Glutamatergic neuron (in vitro differentiated cells): ENCODE results near the gene SRP9. TPM values are rescaled to one million over a fixed set of nuclear protein-coding genes. Genes with fewer than 3 reads are reported as not detected.
"Not testable (repeated sequence)": the region's sequence is repeated elsewhere in the genome, so short reads cannot be mapped to it uniquely, and the experiment has no call there.

Experiments used
- DNase-seq: peaks from one replicate; pipeline ENCODE4 v3.0.0; 2022
- H3K27ac Mint-ChIP-seq: one replicate; pipeline ENCODE4 v1.8.0; 2020; ENCODE audit warnings: mild to moderate bottlenecking, mixed read lengths, inconsistent platforms; ENCODE audit not compliant: unreplicated experiment
- H3K27me3 Mint-ChIP-seq: one replicate; pipeline ENCODE4 v1.8.0; 2020; ENCODE audit warnings: mild to moderate bottlenecking, moderate library complexity, mixed read lengths, inconsistent platforms; ENCODE audit not compliant: unreplicated experiment
- H3K36me3 Mint-ChIP-seq: one replicate; pipeline ENCODE4 v1.8.0; 2020; ENCODE audit warnings: mild to moderate bottlenecking, mixed read lengths, inconsistent platforms; ENCODE audit not compliant: unreplicated experiment
- H3K4me1 Mint-ChIP-seq: one replicate; pipeline ENCODE4 v1.8.0; 2020; ENCODE audit warnings: mild to moderate bottlenecking, low read depth, mixed read lengths, inconsistent platforms; ENCODE audit not compliant: unreplicated experiment
- H3K4me3 Mint-ChIP-seq: one replicate; pipeline ENCODE4 v1.8.0; 2020; ENCODE audit warnings: mild to moderate bottlenecking, mixed read lengths, inconsistent platforms; ENCODE audit not compliant: unreplicated experiment
- H3K9me3 Mint-ChIP-seq: one replicate; pipeline ENCODE4 v1.8.0; 2020; ENCODE audit warnings: mild to moderate bottlenecking, moderate library complexity, mixed read lengths, inconsistent platforms; ENCODE audit not compliant: unreplicated experiment
- CTCF ChIP-seq: fragments of 200-600 bp; sonication (generic); IDR thresholded peaks from one replicate; pipeline ENCODE4 v1.5.0; 2021; ENCODE audit not compliant: partially characterized antibody, unreplicated experiment
- total RNA-seq: library from RNA; stranded (reverse); fragmentation: NEBNext Ultra II Directional; extraction: Animal tissue kit (Norgen Biotek cat#: 25700); gene quantifications from one replicate; pipeline ENCODE4 v1.2.1, GENCODE V29; 2021; ENCODE audit not compliant: unreplicated experiment

The SRP9 gene
- total RNA-seq, 1 donor from 2014 or later, result 364 TPM

- Mint-ChIP-seq H3K27ac (no peak overlapping the region), H3K36me3 (peaks cover 4% of the 10 kb centered on the region), H3K27me3 (peaks cover 4% of the 10 kb centered on the region), H3K9me3 (no peaks in the 10 kb centered on the region), H3K4me1 (peaks cover 15% of the 10 kb centered on the region), H3K4me3 (no peak overlapping the region)
- DNase-seq, result no peak
- no peak for TF ChIP-seq CTCF
Observed at GRCh38 chr1:225830841-225831240, 53.2 kb downstream of the SRP9 start.

GRCh38 chr1:225834417-225835329 is 57.0 kb downstream of the SRP9 start:
- no peak for TF ChIP-seq CTCF
- H3K4me3 Mint-ChIP-seq, result no peak overlapping the region
- no peak for DNase-seq
- peaks cover 2% of the 10 kb centered on the region for H3K27me3 Mint-ChIP-seq
- H3K4me1 Mint-ChIP-seq, result no peaks in the 10 kb centered on the region
- no peaks in the 10 kb centered on the region for H3K9me3 Mint-ChIP-seq
- no peak overlapping the region for H3K27ac Mint-ChIP-seq
- H3K36me3 Mint-ChIP-seq, result peaks cover 4% of the 10 kb centered on the region

GRCh38 chr1:225835856-225836255 is 58.2 kb downstream of the SRP9 start:
- no peak for TF ChIP-seq CTCF
- Mint-ChIP-seq H3K36me3 (peaks cover 4% of the 10 kb centered on the region), H3K27ac (no peak overlapping the region), H3K9me3 (no peaks in the 10 kb centered on the region), H3K4me3 (no peak overlapping the region), H3K27me3 (peaks cover 2% of the 10 kb centered on the region), H3K4me1 (no peaks in the 10 kb centered on the region)
- DNase-seq, result no peak

GRCh38 chr1:225836296-225836695 is 58.7 kb downstream of the SRP9 start:
- not testable (repeated sequence) for H3K27me3 Mint-ChIP-seq, H3K4me1 Mint-ChIP-seq, DNase-seq, H3K27ac Mint-ChIP-seq, H3K36me3 Mint-ChIP-seq, H3K9me3 Mint-ChIP-seq, H3K4me3 Mint-ChIP-seq

GRCh38 chr1:225838793-225839192 is 61.2 kb downstream of the SRP9 start:
- peaks cover 3% of the 10 kb centered on the region for H3K9me3 Mint-ChIP-seq
- no peak for DNase-seq
- peaks cover 3% of the 10 kb centered on the region for H3K27me3 Mint-ChIP-seq
- no peaks in the 10 kb centered on the region for H3K36me3 Mint-ChIP-seq
- no peak for TF ChIP-seq CTCF
- H3K4me1 Mint-ChIP-seq, result peaks cover 2% of the 10 kb centered on the region
- H3K27ac Mint-ChIP-seq, result no peak overlapping the region
- no peak overlapping the region for H3K4me3 Mint-ChIP-seq

Other genes starting within 250 kb of the SRP9 start
- 265 TPM for gene ENAH, start 124.7 kb upstream of the SRP9 start, total RNA-seq
- gene EPHX1, start 32.3 kb downstream of the SRP9 start, total RNA-seq, result 60.4 TPM
- 1.1 TPM for gene TMEM63A, start 104.6 kb downstream of the SRP9 start, total RNA-seq
- gene LEFTY1, start 111.3 kb downstream of the SRP9 start, total RNA-seq, result 2.3 TPM
- gene PYCR2, start 146.4 kb downstream of the SRP9 start, total RNA-seq, result 36.6 TPM
- gene LEFTY2, start 163.4 kb downstream of the SRP9 start, total RNA-seq, result 5.0 TPM
- 19.6 TPM for gene SDE2, start 221.5 kb downstream of the SRP9 start, total RNA-seq